Measurements from ENCODE around the gene SCNN1B. TPM values are rescaled to one million over a fixed set of nuclear protein-coding genes. Genes with fewer than 3 reads are reported as not detected.

Gene SCNN1B
- polyA plus RNA-seq, 1 experiment, result not detected

DNA sequence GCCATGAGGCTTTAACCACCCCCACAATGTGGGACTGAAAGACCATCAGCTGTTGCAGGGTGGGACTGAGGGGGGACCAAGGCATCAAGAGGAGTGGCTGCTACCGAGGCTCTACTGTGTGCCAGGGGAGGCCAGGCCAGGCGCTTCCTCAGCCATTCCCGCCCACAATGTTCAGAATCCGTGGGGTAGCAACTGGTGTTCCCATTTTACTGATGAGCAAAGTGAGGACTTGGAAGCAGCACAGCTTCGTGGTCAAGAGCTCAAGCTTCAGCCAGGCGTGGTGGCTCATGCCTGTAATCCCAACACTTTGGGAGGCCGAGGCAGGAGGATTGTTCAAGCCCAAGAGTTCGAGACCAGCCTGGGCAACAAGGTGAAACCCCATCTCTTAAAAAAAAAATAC lies 65.9 kb downstream of the SCNN1B start:
- CTCF ChIA-PET, result no interaction called here
- Histone ChIP-seq H3K27me3 (ENCODE audit: control insufficient read depth, insufficient read depth, low read length) (peaks cover 5% of the 10 kb centered on the region), H3K4me3 (ENCODE audit: low read depth, low read length) (no peak overlapping the region), H3K27ac (ENCODE audit: low read depth, low read length) (no peak overlapping the region), H3K9me3 (ENCODE audit: control insufficient read depth, insufficient read depth, low read length) (no peaks in the 10 kb centered on the region)
- POLR2A ChIA-PET, result no interaction called here
- TF ChIP-seq, protein P1, sequence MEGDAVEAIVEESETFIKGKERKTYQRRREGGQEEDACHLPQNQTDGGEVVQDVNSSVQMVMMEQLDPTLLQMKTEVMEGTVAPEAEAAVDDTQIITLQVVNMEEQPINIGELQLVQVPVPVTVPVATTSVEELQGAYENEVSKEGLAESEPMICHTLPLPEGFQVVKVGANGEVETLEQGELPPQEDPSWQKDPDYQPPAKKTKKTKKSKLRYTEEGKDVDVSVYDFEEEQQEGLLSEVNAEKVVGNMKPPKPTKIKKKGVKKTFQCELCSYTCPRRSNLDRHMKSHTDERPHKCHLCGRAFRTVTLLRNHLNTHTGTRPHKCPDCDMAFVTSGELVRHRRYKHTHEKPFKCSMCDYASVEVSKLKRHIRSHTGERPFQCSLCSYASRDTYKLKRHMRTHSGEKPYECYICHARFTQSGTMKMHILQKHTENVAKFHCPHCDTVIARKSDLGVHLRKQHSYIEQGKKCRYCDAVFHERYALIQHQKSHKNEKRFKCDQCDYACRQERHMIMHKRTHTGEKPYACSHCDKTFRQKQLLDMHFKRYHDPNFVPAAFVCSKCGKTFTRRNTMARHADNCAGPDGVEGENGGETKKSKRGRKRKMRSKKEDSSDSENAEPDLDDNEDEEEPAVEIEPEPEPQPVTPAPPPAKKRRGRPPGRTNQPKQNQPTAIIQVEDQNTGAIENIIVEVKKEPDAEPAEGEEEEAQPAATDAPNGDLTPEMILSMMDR (IDR thresholded peaks at IDR 0.05; ENCODE audit: low read depth, low read length), result no peak
- DNase-seq (ENCODE audit: low read depth, low spot score), result no peak

DNA sequence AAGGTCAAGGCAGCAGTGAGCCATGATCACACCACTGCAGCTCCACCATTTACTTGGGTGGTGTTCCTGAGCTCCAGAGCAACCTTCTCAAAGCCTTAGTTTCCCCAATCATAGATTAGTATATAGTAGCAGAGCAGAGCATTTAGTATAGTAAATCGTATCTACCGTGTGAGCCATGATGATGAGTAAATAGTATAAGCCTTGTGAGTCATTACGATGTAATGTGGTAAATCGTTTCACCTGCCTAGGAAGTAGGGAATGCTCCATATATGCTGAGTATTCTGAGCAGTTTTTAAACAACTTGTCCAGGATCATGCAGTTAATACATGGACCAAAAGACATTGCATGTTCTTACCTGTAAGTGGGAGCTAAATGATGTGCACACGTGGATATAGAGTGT lies 66.4 kb downstream of the SCNN1B start:
- no peaks in the 10 kb centered on the region for H3K9me3 ChIP-seq (ENCODE audit: control insufficient read depth, insufficient read depth, low read length)
- peaks cover 5% of the 10 kb centered on the region for H3K27me3 ChIP-seq (ENCODE audit: control insufficient read depth, insufficient read depth, low read length)
- H3K4me3 ChIP-seq (ENCODE audit: low read depth, low read length), result no peak overlapping the region
- ChIA-PET POLR2A (no interaction called here), CTCF (no interaction called here)
- no peak overlapping the region for H3K27ac ChIP-seq (ENCODE audit: low read depth, low read length)
- TF ChIP-seq, protein P1 (IDR thresholded peaks at IDR 0.05; ENCODE audit: low read depth, low read length), result no peak
- DNase-seq (ENCODE audit: low read depth, low spot score), result no peak

DNA sequence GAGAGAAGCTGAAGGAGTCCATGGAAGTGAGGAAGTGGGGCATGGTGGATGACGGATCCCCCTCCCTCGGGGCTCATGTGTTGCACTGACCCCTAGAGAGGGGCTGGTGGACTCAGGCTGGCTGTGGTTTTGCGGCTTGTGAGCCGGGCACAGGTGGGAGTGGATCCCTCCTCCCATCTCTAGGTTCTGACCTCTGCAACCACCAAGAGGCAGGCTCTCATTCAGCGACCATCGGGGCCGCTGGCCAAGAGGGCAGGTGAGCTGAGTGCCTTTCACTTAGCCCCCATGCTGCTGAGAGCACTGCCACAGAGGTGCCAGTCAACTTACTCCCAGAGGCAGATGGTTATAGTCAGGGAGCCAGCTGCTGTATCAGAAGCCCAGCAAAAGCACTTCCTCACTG lies 67.3 kb downstream of the SCNN1B start:
- ChIA-PET POLR2A (no interaction called here), CTCF (no interaction called here)
- H3K27me3 ChIP-seq (ENCODE audit: control insufficient read depth, insufficient read depth, low read length), result peaks cover 5% of the 10 kb centered on the region
- H3K9me3 ChIP-seq (ENCODE audit: control insufficient read depth, insufficient read depth, low read length), result no peaks in the 10 kb centered on the region
- no peak for DNase-seq (ENCODE audit: low read depth, low spot score)
- no peak overlapping the region for H3K4me3 ChIP-seq (ENCODE audit: low read depth, low read length)
- no peak overlapping the region for H3K27ac ChIP-seq (ENCODE audit: low read depth, low read length)
- TF ChIP-seq, protein P1 (IDR thresholded peaks at IDR 0.05; ENCODE audit: low read depth, low read length), result no peak

DNA sequence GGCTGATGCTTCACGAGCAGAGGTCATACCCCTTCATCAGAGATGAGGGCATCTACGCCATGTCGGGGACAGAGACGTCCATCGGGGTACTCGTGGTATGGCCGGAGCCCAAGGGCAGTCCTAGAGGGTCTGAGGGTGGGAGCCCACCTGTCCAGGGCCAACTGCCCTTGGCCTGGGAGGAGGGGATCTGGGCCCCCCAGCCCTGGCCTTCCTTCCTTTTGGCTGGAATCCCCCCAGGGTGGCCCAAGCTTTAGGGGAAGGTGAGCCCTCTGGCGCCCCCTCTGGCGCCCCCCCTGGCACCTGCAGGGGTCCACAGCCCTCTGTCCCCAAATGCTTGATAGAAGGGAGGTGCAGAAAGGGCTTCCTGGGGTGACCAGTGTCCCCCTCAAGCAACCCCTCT lies 69.3 kb downstream of the SCNN1B start:
- Histone ChIP-seq H3K4me3 (ENCODE audit: low read depth, low read length) (no peak overlapping the region), H3K27me3 (ENCODE audit: control insufficient read depth, insufficient read depth, low read length) (peaks cover 5% of the 10 kb centered on the region), H3K9me3 (ENCODE audit: control insufficient read depth, insufficient read depth, low read length) (no peaks in the 10 kb centered on the region), H3K27ac (ENCODE audit: low read depth, low read length) (no peak overlapping the region)
- no peak for DNase-seq (ENCODE audit: low read depth, low spot score)
- ChIA-PET POLR2A (no interaction called here), CTCF (interaction anchor here (0.7 kb wide), 1 partner anchor 64 kb away, joined by 3 read pairs; no protein-coding TSS in a partner anchor)
- TF ChIP-seq, protein P1 (IDR thresholded peaks at IDR 0.05; ENCODE audit: low read depth, low read length), result no peak

DNA sequence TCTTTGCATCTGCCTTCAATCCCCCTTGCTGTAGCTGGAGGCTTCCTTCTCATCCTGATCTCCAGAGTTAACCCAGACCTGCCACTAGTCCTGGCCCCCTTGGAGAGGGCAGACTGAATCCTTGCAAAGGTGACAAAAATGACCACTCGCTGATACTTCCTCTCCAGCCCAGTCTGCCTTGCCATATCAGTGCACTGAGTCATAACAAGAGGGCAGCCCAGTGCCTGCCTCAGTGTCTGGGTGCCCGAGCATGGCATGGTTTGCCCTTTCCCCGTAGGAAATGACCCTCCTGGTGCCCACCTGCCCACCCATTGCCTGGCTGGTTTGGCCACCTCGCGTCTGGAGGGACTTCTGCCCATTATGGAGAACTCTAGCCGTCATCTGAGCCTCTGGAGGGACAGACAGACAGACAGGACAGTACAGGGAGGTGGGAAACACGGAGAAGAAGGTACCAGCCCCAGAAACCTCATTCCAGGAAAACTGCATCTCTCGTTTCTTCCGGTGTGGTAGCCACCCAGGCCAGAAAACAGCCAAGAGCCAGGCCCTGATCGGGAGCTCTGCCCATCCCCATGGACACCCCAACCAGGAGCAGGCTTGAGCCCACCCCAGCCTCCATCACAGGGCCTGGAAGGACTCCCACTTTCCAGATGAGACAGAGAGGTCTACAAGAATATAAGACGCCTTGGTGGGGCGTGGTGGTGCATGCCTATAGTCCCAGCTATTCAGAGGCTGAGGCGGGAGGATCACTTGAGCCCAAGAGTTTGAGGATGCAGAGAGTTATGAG lies 71.5 kb downstream of the SCNN1B start:
- DNase-seq (ENCODE audit: low read depth, low spot score), result no peak
- Histone ChIP-seq H3K27me3 (ENCODE audit: control insufficient read depth, insufficient read depth, low read length) (peaks cover 8% of the 10 kb centered on the region), H3K4me3 (ENCODE audit: low read depth, low read length) (no peak overlapping the region), H3K27ac (ENCODE audit: low read depth, low read length) (no peak overlapping the region), H3K9me3 (ENCODE audit: control insufficient read depth, insufficient read depth, low read length) (no peaks in the 10 kb centered on the region)
- POLR2A ChIA-PET, result no interaction called here
- TF ChIP-seq, protein P1 (IDR thresholded peaks at IDR 0.05; ENCODE audit: low read depth, low read length), result no peak
- CTCF ChIA-PET, result interaction anchor here (0.6 to 1.1 kb wide), 2 partner anchors 60 to 480 kb away, joined by 4 to 6 read pairs; no protein-coding TSS in a partner anchor
